Measurements from ENCODE around the gene EIF4A3. TPM values are rescaled to one million over a fixed set of nuclear protein-coding genes. Genes with fewer than 3 reads are reported as not detected.

EIF4A3 gene
- total and polyA plus RNA-seq, 9 of the 15 experiments (the other 6 are each of a cell fraction or from before 2014, with no cell fraction given) = 62.7 to 171 (median 127) TPM

GRCh38 chr17:80123791-80124190 is 23.1 kb downstream of the EIF4A3 start (continued):
- TF ChIP-seq AFF4 (CRISPR knock-in tag; IDR thresholded peaks at IDR 0.05) (no peak), SRSF1 (IDR thresholded peaks at IDR 0.05; ENCODE audit: low read depth, low read length) (no peak), ZNF232 (CRISPR knock-in tag; IDR thresholded peaks at IDR 0.05) (no peak), NCOA6 (IDR thresholded peaks at IDR 0.05) (no peak), MED1 (CRISPR knock-in tag; IDR thresholded peaks at IDR 0.05; ENCODE audit: borderline replicate concordance) (no peak), TEAD2 (tag; IDR thresholded peaks at IDR 0.05) (no peak), FOXK2 (conservative IDR thresholded peaks at IDR 0.05 in 1 of 2, IDR thresholded peaks at IDR 0.05 in 1 of 2; ENCODE audit: low read depth in 2 of 2) (no peak), FOXA3 (CRISPR knock-in tag; conservative IDR thresholded peaks at IDR 0.05 in 1 of 2, IDR thresholded peaks at IDR 0.05 in 1 of 2) (no peak), TCF3 (CRISPR knock-in tag; IDR thresholded peaks at IDR 0.05) (0 out of 2 replicates have a peak, but pooled peaks have one; percentile 29), ZC3H4 (CRISPR knock-in tag; IDR thresholded peaks at IDR 0.05; ENCODE audit: borderline replicate concordance) (no peak), ZNF24 (IDR thresholded peaks at IDR 0.05) (no peak), SIN3A (IDR thresholded peaks at IDR 0.05; ENCODE audit: borderline replicate concordance in 2 of 2, control insufficient read depth in 1 of 2, low read depth in 2 of 2, low read length in 2 of 2) (no peak), ARID1B (IDR thresholded peaks at IDR 0.05) (no peak), MCM7 (IDR thresholded peaks at IDR 0.05) (no peak), ZNF444 (CRISPR knock-in tag; IDR thresholded peaks at IDR 0.05) (no peak), MTF1 (CRISPR knock-in tag; IDR thresholded peaks at IDR 0.05; ENCODE audit: borderline replicate concordance) (no peak), TBL1XR1 (IDR thresholded peaks at IDR 0.05; ENCODE audit: low read length in 2 of 2) (no peak), CBFA2T2 (conservative IDR thresholded peaks at IDR 0.05) (peak; percentile 67), MECOM (CRISPR knock-in tag; IDR thresholded peaks at IDR 0.05) (no peak), ZNF347 (CRISPR knock-in tag; IDR thresholded peaks at IDR 0.05; ENCODE audit: low read depth) (no peak), PHB2 (IDR thresholded peaks at IDR 0.05; ENCODE audit: low read depth) (no peak), MCM3 (IDR thresholded peaks at IDR 0.05) (no peak), PKNOX1 (IDR thresholded peaks at IDR 0.05) (no peak), FOSL1 (tag; conservative IDR thresholded peaks at IDR 0.05) (peak; percentile 64), CHD1 (IDR thresholded peaks at IDR 0.05; ENCODE audit: low read length) (no peak), CGGBP1 (CRISPR knock-in tag; IDR thresholded peaks at IDR 0.05) (no peak)
- TF ChIP-seq, protein P1, sequence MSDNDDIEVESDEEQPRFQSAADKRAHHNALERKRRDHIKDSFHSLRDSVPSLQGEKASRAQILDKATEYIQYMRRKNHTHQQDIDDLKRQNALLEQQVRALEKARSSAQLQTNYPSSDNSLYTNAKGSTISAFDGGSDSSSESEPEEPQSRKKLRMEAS (CRISPR knock-in tag; IDR thresholded peaks at IDR 0.05) = peak; percentile 25; the same call in 1 of the 2 replicates
